ENCODE data around the gene TPD52L1.

Gene TPD52L1

GRCh38 chr6:125301435-125302391, 148.1 kb downstream of the TPD52L1 start, which contains the start of gene HDDC2:
Gene HDDC2, minus strand, starts transcription at chr6:125301967. Its CDS starts 35 bp downstream, at chr6:125301932.
- H3K4me3 ChIP-seq (ENCODE audit: low read depth, low read length) = peak within 1 kb of the TSS; percentile 82

GRCh38 chr6:125302840-125303511, 149.4 kb downstream of the TPD52L1 start:
- no peak overlapping the region for H3K4me3 ChIP-seq (ENCODE audit: low read depth, low read length)

- no peak overlapping the region for H3K4me3 ChIP-seq (ENCODE audit: low read depth, low read length)
These were observed 149.9 kb downstream of the TPD52L1 start for GRCh38 chr6:125303512-125303854.

GRCh38 chr6:125304970-125305660, 151.5 kb downstream of the TPD52L1 start:
- no peak overlapping the region for H3K4me3 ChIP-seq (ENCODE audit: low read depth, low read length)

- no peak overlapping the region for H3K4me3 ChIP-seq (ENCODE audit: low read depth, low read length)
These were observed 153.2 kb downstream of the TPD52L1 start for GRCh38 chr6:125306756-125307149.

GRCh38 chr6:125307150-125307838, 153.7 kb downstream of the TPD52L1 start:
- no peak overlapping the region for H3K4me3 ChIP-seq (ENCODE audit: low read depth, low read length)

- no peak overlapping the region for H3K4me3 ChIP-seq (ENCODE audit: low read depth, low read length)
These were observed 154.5 kb downstream of the TPD52L1 start for GRCh38 chr6:125307964-125308615.

- H3K4me3 ChIP-seq (ENCODE audit: low read depth, low read length) = no peak overlapping the region
These were observed 157.5 kb downstream of the TPD52L1 start for GRCh38 chr6:125310994-125311649.

GRCh38 chr6:125312478-125312877, 158.9 kb downstream of the TPD52L1 start:
- no peak overlapping the region for H3K4me3 ChIP-seq (ENCODE audit: low read depth, low read length)

- H3K4me3 ChIP-seq (ENCODE audit: low read depth, low read length) = no peak overlapping the region
These were observed 159.4 kb downstream of the TPD52L1 start for GRCh38 chr6:125312950-125313349.
